ENCODE results near the gene ANKRD20A1.
"Not testable (repeated sequence)": the region's sequence is repeated elsewhere in the genome, so short reads cannot be mapped to it uniquely, and the experiment has no call there.

- TF ChIP-seq EZH2 (IDR thresholded peaks at IDR 0.05; ENCODE audit: borderline replicate concordance, insufficient read depth, low read depth, low read length, poor library complexity, severe bottlenecking); CTCF (IDR thresholded peaks at IDR 0.05): not testable (repeated sequence)
These were observed at the start of gene ANKRD20A1 for GRCh38 chr9:67858871-67859270.

Data from B cell (primary cell).